NCI-H187 (cell line): Measurements from ENCODE around the gene EDN2.

Experiments used
- DNase-seq, 2 experiments: peaks; one replicate each; lab custom pipeline; 2025; lab: John Stamatoyannopoulos, UW

The EDN2 gene

DNA sequence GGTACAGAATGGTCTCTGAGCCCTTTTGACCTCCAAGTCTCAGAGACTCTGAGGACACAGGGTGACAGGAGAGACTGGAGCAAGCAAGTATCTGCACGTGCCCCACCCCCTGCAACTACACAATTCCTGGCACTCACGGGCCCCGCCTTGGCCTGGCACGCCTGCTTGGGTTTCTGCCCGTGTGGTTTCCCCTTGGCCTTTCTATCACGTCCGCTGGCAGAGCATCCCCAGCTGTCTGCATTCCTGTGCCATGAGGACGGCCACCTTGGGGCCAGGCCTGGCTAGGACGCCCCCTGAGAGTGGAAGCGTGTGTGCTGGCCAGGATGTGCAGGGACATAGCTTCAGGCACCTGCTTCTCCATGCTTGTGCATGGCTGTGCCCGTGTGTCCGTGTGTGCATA lies 14.3 kb upstream of the EDN2 start:
- no peak for DNase-seq

DNA sequence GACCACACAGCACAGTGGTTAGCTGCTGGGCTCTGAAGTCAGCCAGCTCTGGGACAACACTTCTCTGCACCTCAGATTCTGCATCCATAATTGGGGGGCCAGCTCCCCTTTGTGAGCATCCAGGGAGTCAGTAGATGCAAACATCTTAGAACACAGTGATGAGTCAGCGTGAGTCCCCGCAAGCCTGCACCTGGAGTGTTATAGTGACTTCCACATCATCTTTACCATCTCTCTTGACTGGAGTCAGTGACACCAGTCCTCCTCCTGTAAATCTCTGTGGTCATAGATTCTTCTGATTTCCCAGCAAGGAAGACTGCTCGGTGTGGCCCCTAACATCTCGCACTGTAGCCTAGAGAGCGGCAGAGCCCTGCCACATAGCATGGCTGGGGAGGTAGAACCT lies 13.9 kb upstream of the EDN2 start:
- no peak for DNase-seq

DNA sequence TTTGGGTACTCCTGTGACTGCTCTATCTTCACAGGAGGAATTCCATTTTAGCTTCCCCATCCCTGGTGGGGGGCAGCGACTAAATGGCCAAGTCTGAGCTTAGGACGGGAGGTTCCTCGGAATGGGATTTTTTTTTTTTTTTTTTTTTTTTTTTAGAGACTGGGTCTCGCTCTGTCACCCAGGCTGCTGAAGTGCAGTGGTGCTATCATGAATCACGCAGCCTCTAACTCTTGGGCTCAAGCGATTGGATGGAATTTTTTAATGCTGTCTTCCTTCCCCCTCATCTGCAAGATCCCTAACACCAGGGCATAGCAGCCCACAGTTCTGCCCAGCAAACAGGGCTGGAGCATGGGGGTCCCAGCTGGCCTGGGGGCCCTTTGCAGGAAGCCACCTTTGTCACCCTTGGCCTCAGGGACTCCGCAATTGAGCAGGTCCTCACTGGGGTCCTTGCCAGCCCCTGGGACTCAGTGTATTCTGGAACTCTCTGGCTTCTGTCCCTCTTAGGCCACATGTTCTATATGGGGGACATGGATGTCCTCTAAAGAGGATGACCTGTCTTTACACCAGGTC lies 13.1 kb upstream of the EDN2 start:
- DNase-seq, result no peak

DNA sequence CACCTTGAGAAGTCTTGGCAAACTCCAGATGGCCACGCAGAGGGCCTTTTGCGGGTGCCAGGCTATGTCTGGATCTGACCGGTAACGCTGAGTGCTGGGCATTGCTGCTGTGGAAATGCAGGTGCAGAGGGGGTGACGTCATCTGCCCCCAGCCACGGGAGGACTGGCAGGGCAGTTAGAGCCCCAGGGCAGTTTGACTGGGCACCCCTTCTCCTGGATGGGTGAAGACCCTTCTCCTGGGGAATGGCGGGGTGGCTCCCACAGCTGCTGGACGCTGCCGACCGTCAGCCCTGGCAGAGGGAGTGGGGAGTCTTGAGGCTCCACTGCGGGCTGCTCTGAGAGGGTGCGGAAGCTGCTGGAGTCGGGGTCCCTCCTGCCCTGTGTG lies 12.6 kb upstream of the EDN2 start:
- DNase-seq, result no peak

DNA sequence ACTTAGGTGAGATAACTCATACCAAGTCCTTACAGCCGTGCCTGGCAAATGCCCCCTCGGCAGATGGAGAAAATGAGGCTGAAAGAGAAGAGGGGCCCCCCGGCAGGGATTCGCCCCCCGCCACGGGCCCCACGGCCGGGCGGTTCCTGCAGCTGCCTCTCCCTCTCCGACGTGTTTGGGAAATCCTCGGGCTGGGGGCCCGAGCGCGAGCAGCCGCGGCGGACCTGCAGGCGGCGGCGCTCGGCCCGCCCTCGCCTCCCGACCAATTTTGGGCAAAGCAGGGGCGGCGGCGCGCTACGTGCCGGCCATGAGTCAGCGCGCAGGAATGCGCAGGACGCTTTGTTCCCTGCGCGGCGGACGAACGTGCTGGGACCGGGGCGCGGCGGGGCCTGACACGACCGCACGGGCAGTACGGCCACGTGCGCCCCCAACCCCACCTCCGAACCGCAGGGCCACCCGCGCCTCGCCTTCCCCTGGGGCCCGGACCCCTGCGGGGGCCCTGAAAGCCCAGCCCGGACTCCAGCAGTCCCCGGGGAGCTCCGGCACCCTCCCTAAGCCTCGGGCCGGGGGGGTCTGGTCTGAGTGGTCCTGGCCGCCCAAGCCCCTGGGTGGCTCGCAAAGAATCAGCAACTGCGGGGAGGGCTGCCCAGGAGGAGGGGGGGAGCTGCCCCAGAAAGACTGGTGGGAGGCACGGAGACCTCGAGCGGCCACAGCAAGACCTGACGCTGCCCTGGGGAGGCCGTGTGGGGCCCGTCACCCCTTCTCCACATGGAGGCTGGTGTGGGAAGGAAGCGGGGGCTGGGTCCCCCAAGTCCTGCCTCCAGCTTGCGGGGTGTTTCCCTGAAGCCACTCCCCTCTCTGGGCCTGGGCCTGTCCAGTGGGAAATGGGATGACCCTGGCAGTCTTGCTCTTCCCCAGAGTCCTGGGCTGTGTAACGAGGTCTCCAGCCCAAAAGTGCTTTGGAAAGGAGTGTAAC lies 11.9 kb upstream of the EDN2 start:
- DNase-seq, result no peak

DNA sequence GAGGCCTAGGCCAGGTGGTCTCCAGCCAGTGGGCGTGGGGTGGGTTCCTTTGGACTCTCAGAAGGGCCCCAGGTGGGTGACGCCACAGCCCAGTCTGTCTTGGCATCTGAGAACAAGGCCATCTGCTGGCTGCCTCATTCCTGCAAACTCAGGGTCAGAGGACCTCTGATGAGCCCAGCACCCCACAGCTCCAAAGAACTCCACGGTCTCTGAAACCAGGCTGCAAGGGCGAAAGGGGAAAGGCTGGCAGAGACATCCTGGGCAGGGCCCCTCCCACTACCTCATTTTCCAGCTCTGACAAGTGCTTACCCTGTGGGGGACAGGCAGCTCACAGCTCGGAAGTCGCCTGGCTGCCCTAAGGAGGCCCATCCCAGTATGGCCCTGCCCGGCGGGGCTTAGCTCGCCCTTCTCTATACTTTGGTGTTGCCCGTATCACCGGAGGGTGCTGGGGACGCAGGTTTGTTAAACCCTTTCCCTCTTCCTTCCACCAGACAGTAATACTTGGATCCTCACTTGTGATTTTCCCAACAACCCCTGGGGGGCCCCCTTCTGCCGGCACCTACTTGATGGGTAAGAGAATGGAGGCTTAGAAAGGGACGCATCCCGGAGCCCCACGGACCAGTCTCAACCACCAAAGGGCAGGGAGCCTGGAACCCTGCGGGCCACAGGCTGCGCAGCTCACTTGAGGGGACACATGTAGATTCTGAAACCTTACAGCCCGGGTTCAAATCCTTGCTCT lies 10.9 kb upstream of the EDN2 start:
- DNase-seq, result no peak

DNA sequence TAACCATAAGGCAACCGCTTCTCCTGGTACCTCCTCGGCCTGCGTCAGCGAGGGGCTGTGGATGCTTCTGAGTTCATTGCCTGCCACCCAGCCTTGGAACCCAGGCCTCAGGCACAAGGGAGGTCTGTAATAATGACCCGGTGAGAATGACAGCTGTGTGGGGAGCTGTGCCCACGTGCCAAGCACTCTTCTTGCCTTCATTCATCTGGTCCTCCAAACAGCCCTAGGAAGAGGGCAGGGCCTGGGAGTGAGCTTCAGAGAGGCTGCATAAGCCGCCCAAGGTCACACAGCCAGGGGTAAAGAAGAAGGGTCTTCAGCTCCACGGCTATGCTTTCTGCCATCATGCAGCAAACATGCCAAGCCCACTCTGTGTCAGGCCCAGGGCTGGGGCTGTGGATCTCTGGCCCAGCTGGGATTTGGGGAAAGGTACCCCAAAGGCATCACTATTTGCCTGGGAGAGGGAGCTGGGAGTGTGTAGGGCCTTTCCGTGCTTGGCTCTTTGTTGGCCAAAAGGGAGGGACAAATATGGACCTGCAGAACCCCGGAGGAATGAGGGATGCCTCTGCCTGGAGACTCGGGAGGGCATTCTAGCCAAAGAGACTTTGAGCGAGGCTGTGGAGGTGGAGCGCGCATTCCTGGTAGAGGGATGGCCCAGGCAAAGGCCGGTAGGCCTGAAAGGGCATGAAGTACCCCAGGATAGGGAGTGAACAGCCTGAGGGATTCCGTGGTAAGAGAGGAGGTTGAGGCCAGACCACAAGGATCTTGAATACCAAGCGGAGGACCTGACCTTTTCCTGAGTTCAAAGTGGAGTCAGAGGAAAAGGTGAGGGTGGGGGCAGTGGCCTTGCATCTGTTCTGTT lies 10.1 kb upstream of the EDN2 start:
- no peak for DNase-seq

DNA sequence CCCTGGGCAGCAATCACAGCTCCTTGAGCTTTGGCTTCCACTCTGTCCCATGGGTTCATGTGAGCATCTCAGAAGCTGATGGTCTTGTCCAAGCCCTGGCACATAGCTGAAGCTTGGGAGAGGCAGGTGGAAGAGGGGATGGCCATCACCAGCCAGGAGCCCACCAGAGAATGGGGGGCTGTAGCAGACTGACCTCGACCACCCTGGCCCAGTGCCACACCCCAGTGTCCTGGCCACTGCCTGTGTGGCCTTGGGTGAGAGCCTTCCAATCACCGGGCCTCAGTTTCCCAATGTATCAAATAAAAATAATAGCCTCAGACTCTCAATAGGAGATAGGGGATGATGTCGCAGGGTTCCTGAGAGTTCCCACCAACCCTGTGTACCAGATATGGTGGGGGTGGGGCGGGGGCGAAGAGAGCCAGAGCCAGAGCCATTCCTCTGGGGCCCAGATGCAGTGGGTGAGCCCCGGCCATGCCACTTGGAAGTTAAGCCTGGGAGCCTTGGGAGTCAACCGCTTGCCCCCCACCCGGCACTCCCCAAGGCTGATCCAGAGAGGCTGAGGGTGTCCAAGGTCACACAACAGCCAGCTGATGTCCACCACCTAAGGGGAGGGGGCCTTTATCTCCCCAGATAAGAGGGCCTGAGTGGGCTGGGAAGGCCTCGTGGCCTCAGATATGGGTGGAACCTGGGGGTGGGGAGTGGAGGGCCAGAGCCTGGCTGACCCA lies 9.3 kb upstream of the EDN2 start:
- no peak for DNase-seq

DNA sequence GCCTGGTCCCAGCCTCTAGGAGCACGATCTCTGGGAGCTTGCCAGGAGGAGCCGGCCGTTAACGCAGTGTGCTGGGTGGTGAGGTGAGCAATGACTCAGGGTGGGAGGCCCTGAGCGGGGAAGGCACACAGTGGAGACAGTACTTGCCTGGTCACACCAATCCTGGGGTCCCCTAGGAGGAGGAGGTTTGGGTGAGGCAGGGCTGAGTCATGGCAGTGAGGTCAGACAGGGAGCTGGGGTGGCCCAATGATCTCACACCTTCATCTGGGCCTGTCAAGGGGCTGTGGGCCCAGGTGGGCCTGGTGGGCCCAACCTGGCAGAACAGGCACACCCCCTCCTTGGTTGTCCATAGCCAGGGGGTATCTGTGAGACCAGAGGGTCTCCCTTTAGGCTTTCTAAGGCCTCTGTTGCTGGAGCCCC lies 8.6 kb upstream of the EDN2 start:
- DNase-seq, result no peak

DNA sequence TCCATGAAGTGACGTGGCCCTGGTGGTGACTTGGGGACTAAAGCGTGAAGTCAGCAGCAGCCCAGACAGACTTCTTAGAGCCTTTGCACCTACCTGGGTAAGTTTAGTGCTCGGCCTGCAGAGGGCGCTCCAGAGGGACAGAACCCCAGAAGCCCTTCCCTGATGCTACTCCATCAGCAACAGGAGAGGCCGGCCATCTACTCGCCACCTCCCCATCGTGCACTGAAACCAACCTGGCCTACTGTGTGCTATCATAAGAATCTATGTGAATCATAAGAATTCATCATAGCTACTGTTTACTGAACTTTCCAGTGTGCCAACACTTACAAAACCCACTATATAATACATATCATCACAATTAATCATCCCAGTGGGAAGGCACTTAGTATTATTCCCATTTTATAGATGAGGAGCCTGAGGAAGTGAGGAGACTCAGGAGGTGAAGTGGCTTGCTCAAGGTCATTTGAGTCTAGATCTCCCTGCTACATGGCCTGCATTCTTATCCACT lies 7.9 kb upstream of the EDN2 start:
- DNase-seq, result no peak

DNA sequence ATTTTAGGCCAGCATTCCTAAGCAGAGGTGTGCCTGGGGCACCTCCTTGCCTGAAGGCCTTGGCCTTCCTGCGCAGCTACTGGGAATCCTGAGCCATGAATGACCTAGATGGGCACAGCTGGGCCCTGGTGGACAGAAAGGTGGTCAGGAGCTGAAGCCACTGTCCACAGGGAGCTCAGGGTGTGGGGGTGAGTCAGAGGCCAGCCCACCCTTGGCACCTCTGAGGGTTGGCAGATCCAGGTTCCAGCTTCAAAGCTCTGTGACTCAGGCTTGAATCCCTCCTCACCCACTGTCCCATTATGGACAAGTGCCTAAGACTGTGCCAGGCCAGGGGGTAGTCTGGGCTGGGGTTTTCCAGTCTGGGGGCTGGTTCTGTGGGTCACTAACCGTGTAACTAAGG lies 6.4 kb upstream of the EDN2 start:
- no peak for DNase-seq

DNA sequence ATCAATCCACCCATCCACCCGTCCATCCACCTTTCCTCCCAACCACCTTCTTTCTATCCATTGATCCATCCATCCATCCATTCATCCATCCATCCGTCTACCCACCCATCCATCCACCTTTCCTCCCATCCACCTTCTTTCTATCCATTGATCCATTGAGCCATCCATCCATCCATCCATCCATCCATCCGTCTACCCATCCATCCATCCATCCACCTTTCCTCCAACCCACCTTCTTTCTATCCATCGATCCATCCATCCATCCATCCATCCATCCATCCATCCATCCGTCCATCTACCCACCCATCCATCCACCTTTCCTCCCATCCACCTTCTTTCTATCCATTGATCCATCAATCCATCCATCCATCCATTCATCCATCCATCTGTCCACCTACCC lies 5.1 kb upstream of the EDN2 start:
- DNase-seq, result no peak

DNA sequence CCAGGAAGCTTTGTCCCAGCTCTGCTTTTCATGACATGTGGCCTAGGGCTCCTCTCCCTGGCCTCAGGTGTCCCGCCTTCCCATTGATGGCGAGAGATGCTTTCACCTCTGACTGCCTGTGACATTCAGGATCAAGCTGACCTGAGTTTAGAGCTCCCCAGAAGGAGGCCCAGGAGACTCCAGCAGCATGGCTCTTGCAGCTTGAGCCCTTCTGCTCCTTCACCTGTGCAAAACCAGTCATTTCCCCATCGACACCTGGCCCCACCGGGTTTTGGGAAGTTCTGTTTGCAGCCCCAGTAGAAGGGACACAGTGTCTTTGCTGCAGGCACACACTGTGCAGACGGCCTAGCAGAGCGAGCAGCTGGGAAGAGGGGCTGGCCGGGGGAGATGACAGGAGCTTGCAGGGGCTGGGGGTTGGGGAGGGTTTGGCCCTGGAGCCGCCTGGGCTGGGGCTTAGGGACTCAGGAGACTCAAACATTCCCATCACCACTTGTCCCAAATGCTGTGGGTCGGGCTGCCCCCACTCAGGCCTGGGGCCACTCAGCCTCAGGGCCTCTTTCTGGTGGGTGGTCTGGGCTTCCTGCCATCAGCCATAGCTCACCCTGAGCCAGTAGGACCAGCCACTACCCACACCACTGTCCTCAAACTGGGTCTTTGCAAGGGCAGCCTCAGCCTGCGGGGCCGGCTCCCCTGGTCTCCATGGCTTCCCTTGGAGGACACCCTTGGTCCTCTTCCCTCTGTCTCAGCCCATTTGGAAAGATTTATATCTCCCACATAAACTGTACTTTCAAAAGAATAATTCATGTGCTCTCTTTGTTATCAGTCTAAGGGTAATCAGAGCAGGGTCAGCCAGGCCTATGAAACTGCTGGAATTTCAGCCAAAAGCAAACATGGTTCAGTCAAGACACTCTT lies 3.8 kb upstream of the EDN2 start:
- no peak for DNase-seq

DNA sequence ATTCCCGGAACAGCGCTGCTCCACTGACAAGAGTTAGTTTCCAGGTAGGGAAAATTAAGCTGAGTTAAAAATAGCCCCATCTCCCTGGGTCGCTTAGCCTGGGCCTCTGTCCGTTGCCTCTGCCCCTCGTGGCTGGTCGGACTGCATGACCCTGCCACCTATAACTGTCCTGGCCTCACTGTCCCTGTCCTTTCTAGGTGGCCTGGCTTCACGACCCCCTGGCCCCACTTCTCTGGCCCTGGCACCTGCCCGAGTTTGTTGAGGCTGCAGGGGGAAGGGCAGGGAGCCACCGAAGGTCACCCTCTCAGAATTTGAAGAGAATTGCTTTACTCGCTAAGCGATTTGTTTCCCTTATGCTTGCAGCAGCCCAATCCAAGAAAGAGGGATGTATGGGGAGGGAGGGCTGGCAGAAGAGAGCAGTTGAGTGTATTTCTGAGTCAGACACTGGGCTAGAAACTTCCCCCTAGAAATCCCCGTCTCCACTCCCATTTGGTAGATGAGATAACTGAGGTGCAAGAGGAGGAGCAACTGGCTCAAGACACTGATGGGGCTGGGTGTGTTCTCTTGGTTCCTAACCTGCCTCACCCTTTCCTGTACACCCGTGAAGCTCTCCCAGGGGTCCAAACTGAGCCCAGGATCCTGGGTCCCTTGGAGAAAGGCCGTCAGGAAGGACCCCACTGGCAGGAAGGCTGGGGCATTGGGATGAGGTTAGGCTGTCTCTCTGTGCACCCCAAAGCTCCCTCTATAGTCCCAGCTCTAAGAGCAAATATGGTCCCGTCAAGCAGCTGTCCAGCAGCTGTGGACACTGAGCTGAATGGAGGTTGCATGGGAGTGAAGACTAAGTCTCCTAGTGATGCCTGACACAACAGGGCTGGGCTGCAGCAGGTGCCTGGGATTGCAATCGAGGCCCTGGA lies 2.9 kb upstream of the EDN2 start:
- no peak for DNase-seq

DNA sequence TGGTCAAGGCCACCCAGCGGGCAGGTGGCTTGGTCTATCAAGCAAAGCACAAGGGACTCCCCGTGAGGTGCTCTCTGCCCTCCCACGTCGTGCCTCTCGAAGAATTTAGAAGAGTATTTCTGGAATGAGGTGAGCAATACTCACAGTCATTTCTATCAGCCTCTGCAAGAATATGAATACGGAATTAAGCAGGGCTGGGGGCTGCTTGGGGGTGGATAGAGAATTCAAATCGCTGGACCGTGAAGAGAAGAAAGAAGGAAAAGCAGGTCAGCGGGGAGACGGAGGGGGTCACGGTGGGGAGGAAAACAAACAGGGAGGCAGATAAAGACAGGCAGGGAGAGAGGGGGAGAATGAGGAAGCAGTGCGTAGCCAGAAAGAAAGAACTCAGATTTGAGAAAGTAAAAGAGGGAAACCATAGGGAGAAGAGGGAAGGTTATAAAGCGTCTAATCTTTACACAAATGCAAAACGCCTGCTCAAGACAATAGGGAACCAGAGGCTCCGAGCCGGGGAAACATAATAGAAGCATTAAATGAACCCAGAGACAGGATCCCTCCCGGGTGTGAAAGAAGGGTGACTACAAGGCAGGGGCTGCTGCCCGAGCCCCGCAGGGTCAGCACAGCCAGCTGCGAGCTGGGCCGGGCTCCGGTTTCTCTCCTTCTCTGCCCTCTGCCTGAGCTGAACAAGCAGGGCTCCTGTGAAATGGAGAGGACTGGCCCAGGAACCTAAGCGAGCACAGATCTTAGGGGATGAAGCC lies 2.1 kb upstream of the EDN2 start:
- DNase-seq, result no peak

DNA sequence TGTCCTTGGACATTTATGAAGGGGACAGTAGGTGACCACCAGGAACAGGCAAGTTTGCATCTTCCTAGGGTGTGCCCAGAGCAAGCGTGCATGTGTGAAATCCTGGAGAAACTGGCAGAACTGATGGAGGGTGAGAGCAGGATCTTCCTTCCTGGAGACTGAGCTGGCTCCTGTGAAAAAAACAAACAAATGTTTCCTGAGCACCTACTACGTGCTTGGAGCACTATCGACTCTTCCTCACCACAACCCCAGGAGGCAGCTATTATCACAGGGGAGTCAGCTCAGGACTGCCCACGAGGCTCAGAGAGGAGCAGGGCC lies 1.5 kb upstream of the EDN2 start:
- DNase-seq, result no peak

DNA sequence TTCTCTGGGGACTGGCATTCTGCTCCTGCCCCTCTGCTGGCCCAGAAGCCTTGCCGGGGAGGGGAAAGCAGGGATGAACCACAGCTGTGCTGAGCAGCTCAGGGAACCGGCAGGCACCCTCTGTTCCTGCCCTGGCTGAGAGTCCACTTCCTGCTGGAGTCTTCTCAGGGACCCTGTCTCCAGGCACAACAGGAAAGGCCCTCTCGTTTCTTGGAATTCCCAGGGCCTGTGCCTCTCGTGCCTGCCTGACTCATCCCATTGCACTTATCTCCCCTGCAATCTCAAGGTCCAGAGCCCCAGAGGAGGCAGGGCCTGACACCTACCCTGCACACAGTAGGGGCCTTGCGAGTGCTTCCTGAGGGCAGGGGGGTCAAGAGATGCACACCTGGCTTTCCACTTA lies 1.1 kb upstream of the EDN2 start:
- DNase-seq, result no peak

DNA sequence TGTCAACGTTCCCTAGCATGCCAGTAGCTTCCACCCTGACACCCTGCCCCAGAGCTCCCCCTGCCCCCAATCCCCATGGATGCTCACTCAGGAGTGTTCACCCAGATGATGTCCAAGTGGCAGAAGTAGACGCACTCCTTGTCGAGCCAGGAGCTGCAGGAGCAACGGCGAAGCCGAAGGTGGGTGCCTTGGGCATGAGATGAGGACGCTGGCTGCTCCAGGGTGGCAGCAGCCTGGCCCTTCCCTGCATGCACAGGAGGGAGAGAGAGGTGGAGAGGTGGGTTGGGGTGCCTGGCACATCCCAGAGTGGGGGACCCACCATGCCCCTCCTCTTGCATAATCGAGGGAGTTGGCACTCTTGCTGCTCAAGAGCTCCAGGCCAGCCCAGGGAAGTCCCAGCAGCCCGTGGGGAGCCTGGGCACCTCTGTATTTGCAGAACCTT lies 502 bp downstream of the EDN2 start:
- no peak for DNase-seq
